ENCODE measurements around the gene ZDHHC24.

DNA sequence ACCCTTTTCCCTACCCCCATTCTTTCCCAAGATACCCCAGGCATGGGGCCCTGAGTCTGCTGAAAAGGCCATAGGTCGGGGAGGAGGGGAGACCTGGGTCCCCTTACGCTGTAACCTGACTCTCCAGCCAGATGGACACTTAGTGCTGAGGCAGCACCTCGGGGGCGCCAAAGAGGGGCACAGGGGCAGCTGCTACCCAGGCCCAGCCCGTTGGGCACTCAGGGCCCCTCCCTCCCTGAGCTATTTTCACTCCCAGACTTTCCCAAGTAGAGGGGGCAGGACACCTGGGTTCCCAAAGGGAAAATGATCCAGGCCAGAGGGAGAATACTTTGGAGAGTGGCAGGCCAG, 1.8 kb upstream of the ZDHHC24 start:
- TF ChIP-seq, protein P1, sequence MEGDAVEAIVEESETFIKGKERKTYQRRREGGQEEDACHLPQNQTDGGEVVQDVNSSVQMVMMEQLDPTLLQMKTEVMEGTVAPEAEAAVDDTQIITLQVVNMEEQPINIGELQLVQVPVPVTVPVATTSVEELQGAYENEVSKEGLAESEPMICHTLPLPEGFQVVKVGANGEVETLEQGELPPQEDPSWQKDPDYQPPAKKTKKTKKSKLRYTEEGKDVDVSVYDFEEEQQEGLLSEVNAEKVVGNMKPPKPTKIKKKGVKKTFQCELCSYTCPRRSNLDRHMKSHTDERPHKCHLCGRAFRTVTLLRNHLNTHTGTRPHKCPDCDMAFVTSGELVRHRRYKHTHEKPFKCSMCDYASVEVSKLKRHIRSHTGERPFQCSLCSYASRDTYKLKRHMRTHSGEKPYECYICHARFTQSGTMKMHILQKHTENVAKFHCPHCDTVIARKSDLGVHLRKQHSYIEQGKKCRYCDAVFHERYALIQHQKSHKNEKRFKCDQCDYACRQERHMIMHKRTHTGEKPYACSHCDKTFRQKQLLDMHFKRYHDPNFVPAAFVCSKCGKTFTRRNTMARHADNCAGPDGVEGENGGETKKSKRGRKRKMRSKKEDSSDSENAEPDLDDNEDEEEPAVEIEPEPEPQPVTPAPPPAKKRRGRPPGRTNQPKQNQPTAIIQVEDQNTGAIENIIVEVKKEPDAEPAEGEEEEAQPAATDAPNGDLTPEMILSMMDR (IDR thresholded peaks at IDR 0.05; ENCODE audit: borderline replicate concordance, extremely low read depth, low read length, poor library complexity, severe bottlenecking), result no peak
- no peak for TF ChIP-seq EZH2 (IDR thresholded peaks at IDR 0.05; ENCODE audit: borderline replicate concordance, low read depth, low read length, severe bottlenecking)
